Islet precursor cell (in vitro differentiated cells): ENCODE measurements around the gene ASB7.

ENCODE experiments used
- DNase-seq: peaks from one replicate; pipeline ENCODE4 v3.0.0-alpha.2; 2018

Gene ASB7

GRCh38 chr15:100598655-100599054, 3.7 kb upstream of the ASB7 start:
- no peak for DNase-seq

- DNase-seq = no peak
Measured at GRCh38 chr15:100601163-100601562, 1.2 kb upstream of the ASB7 start.

GRCh38 chr15:100601617-100602063, 749 bp upstream of the ASB7 start:
- no peak for DNase-seq

- peak; percentile 80 for DNase-seq
Measured at GRCh38 chr15:100602823-100603393, 519 bp downstream of the ASB7 start.

GRCh38 chr15:100612539-100612938, 10.2 kb downstream of the ASB7 start:
- DNase-seq = no peak

GRCh38 chr15:100613208-100613607, 10.8 kb downstream of the ASB7 start:
- DNase-seq = no peak

- DNase-seq = no peak
Measured at GRCh38 chr15:100614336-100614735, 11.9 kb downstream of the ASB7 start.

- no peak for DNase-seq
Measured at GRCh38 chr15:100614918-100615317, 12.5 kb downstream of the ASB7 start.

GRCh38 chr15:100615801-100616200, 13.4 kb downstream of the ASB7 start:
- DNase-seq = no peak

- DNase-seq = no peak
Measured at GRCh38 chr15:100616700-100617099, 14.3 kb downstream of the ASB7 start.

- DNase-seq = no peak
Measured at GRCh38 chr15:100623301-100623700, 20.9 kb downstream of the ASB7 start.

- DNase-seq = peak; percentile 80
Measured at GRCh38 chr15:100627789-100628395, 25.5 kb downstream of the ASB7 start.

GRCh38 chr15:100628746-100629145, 26.4 kb downstream of the ASB7 start:
- DNase-seq = no peak

GRCh38 chr15:100631831-100632230, 29.4 kb downstream of the ASB7 start:
- no peak for DNase-seq

GRCh38 chr15:100633763-100634075, 31.3 kb downstream of the ASB7 start:
- DNase-seq = no peak

GRCh38 chr15:100635406-100636071, 33.1 kb downstream of the ASB7 start:
- DNase-seq = peak; percentile 68

GRCh38 chr15:100638177-100638730, 35.9 kb downstream of the ASB7 start:
- no peak for DNase-seq

- no peak for DNase-seq
Measured at GRCh38 chr15:100642213-100642949, 40.0 kb downstream of the ASB7 start.

- no peak for DNase-seq
Measured at GRCh38 chr15:100642950-100643338, 40.6 kb downstream of the ASB7 start.

- no peak for DNase-seq
Measured at GRCh38 chr15:100645671-100646070, 43.3 kb downstream of the ASB7 start.

- no peak for DNase-seq
Measured at GRCh38 chr15:100648951-100649350, 46.6 kb downstream of the ASB7 start.

GRCh38 chr15:100650685-100651084, 48.3 kb downstream of the ASB7 start:
- DNase-seq = no peak

GRCh38 chr15:100651253-100651652, 48.9 kb downstream of the ASB7 start:
- no peak for DNase-seq

GRCh38 chr15:100652116-100652515, 49.7 kb downstream of the ASB7 start:
- no peak for DNase-seq
